HUES48 (cell line): Measurements from ENCODE around the gene DYNLRB1.

ENCODE experiments used
- H3K27ac ChIP-seq: one replicate; pipeline ENCODE4 v1.7.0; 2013; ENCODE audit warnings: low read depth, low read length, inconsistent platforms
- H3K27me3 ChIP-seq: 2 replicates; pipeline ENCODE4 v1.6.1; 2013; ENCODE audit warnings: mild to moderate bottlenecking, low read length; ENCODE audit not compliant: control insufficient read depth, insufficient read depth
- H3K36me3 ChIP-seq: 2 replicates; pipeline ENCODE4 v1.6.1; 2013; ENCODE audit warnings: low read length; ENCODE audit not compliant: control insufficient read depth, insufficient read depth
- H3K4me1 ChIP-seq: 2 replicates; pipeline ENCODE4 v1.6.1; 2013; ENCODE audit warnings: mild to moderate bottlenecking, low read length; ENCODE audit not compliant: control insufficient read depth, insufficient read depth
- H3K4me3 ChIP-seq: 2 replicates; pipeline ENCODE4 v1.5.1; 2013; ENCODE audit warnings: mild to moderate bottlenecking, low read depth, low read length
- H3K9ac ChIP-seq: 2 replicates; pipeline ENCODE4 v1.6.1; 2013; ENCODE audit warnings: mild to moderate bottlenecking, low read depth, low read length, moderate library complexity
- H3K9me3 ChIP-seq: 2 replicates; pipeline ENCODE4 v1.6.1; 2013; ENCODE audit warnings: low read length; ENCODE audit not compliant: control insufficient read depth, insufficient read depth

Gene DYNLRB1

DNA sequence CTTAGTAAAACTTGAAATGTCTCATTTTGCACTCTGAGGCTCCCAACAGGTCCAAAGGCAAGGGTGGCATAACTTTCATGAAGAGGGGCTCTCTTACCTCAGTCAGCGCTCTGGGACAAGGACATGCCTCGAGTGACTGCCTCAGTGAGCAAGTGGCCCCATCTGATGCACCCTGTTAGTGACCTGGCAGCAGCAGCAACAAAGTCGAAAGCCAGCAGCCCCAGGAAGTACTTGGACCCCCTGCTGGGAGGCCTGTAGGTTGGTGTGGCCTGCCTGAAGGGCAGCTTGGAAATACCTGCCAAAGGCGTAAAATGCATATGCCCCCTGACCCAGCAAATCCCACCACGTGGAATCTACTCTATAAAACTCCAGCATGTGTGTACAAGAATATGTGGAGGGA lies 55.5 kb downstream of the DYNLRB1 start:
- H3K4me1 ChIP-seq: peaks cover 10% of the 10 kb centered on the region
- no peaks in the 10 kb centered on the region for H3K27me3 ChIP-seq
- H3K27ac ChIP-seq: no peak overlapping the region
- H3K36me3 ChIP-seq: peaks cover 9% of the 10 kb centered on the region; the same call in 1 of the 2 replicates
- H3K9me3 ChIP-seq: no peaks in the 10 kb centered on the region
- no peak overlapping the region for H3K4me3 ChIP-seq
- no peak overlapping the region for H3K9ac ChIP-seq

DNA sequence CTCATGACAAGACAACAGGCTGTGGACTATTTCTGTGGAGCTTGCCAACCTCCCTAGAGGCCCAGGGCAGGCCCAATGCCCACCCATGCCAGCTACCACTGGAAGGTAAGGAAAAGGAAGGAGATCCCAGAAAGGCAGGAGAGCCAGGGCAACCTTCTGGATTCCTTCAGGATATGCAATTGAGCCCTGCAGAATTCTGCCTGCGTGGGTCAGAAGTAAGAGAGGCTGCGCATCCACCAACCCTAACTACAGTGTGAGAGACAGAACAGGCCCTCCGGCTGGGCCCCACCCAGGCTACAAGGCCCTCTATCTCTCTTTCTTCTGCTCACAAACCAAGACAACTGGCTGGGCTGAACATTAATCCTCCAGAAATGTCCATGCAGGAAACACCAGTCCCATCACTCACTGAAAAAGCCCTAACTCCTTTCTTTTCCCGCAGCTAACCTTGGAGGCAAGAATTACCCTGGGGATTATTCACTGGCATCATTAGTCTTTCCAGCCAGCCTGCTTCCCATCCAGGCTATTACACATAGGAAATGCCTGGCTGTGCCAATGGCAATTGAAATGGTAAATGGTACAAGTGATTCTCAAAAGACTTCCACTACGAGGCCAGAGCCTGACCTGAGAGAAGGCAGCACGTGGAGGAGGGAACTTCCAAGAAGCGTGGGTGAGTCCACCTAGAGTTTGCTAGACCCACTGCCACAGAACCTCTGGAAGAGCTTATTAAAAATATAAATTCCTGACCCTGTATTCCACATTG lies 57.5 kb downstream of the DYNLRB1 start:
- no peaks in the 10 kb centered on the region for H3K9me3 ChIP-seq
- no peaks in the 10 kb centered on the region for H3K27me3 ChIP-seq
- H3K36me3 ChIP-seq: peaks cover 9% of the 10 kb centered on the region; the same call in 1 of the 2 replicates
- no peak overlapping the region for H3K27ac ChIP-seq
- no peak overlapping the region for H3K9ac ChIP-seq
- no peak overlapping the region for H3K4me3 ChIP-seq
- H3K4me1 ChIP-seq: no peaks in the 10 kb centered on the region

- Histone ChIP-seq H3K27ac (no peak overlapping the region), H3K27me3 (no peaks in the 10 kb centered on the region), H3K4me3 (no peak overlapping the region), H3K36me3 (peaks cover 9% of the 10 kb centered on the region; the same call in 1 of the 2 replicates), H3K9ac (no peak overlapping the region), H3K9me3 (no peaks in the 10 kb centered on the region), H3K4me1 (no peaks in the 10 kb centered on the region)
These were observed 58.2 kb downstream of the DYNLRB1 start for GRCh38 chr20:34574426-34574825.

- Histone ChIP-seq H3K4me1 (no peaks in the 10 kb centered on the region), H3K9ac (no peak overlapping the region), H3K9me3 (no peaks in the 10 kb centered on the region), H3K27ac (no peak overlapping the region), H3K4me3 (no peak overlapping the region), H3K36me3 (peaks cover 5% of the 10 kb centered on the region; the same call in 1 of the 2 replicates), H3K27me3 (no peaks in the 10 kb centered on the region)
These were observed 58.6 kb downstream of the DYNLRB1 start for GRCh38 chr20:34574861-34575260.

- Histone ChIP-seq H3K27me3 (no peaks in the 10 kb centered on the region), H3K9me3 (no peaks in the 10 kb centered on the region), H3K4me1 (no peaks in the 10 kb centered on the region), H3K4me3 (no peak overlapping the region), H3K9ac (no peak overlapping the region), H3K36me3 (peaks cover 5% of the 10 kb centered on the region; the same call in 1 of the 2 replicates), H3K27ac (no peak overlapping the region)
These were observed 59.0 kb downstream of the DYNLRB1 start for GRCh38 chr20:34575271-34575670.

DNA sequence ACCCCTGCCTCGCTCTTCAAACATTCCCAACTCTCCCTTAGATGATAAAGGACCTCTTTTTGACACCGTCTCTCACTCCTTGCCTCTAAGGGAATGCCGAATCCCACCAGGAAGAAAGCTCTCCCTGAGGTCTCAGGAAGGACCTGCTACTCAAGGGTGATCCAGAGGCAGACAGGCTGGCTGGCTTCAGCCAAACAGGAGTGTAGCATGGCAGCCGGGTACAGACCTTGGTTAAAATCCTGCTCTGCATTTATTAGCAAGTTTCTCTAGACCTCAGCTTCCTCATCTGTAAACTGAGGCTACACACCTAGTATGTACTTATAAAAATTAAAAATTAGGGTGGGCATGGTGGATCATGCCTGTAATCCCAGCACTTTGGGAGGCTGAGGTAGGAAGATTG lies 59.5 kb downstream of the DYNLRB1 start:
- H3K27me3 ChIP-seq: no peaks in the 10 kb centered on the region
- H3K9ac ChIP-seq: no peak overlapping the region
- H3K9me3 ChIP-seq: no peaks in the 10 kb centered on the region
- no peaks in the 10 kb centered on the region for H3K4me1 ChIP-seq
- H3K27ac ChIP-seq: no peak overlapping the region
- peaks cover 6% of the 10 kb centered on the region for H3K36me3 ChIP-seq
- no peak overlapping the region for H3K4me3 ChIP-seq

GRCh38 chr20:34577061-34577460 lies 60.8 kb downstream of the DYNLRB1 start:
- Histone ChIP-seq H3K4me1 (no peaks in the 10 kb centered on the region), H3K36me3 (peaks cover 6% of the 10 kb centered on the region), H3K9ac (no peak overlapping the region)

GRCh38 chr20:34578025-34578424 lies 61.8 kb downstream of the DYNLRB1 start:
- H3K4me3 ChIP-seq: no peak overlapping the region
- no peaks in the 10 kb centered on the region for H3K9me3 ChIP-seq
- no peaks in the 10 kb centered on the region for H3K27me3 ChIP-seq
- no peaks in the 10 kb centered on the region for H3K4me1 ChIP-seq
- peaks cover 9% of the 10 kb centered on the region for H3K36me3 ChIP-seq
- H3K27ac ChIP-seq: no peak overlapping the region
- H3K9ac ChIP-seq: no peak overlapping the region

More at GRCh38 chr20:34577061-34577460, 60.8 kb downstream of the DYNLRB1 start:
- Histone ChIP-seq H3K4me3 (no peak overlapping the region), H3K27ac (no peak overlapping the region), H3K27me3 (no peaks in the 10 kb centered on the region), H3K9me3 (no peaks in the 10 kb centered on the region)

DNA sequence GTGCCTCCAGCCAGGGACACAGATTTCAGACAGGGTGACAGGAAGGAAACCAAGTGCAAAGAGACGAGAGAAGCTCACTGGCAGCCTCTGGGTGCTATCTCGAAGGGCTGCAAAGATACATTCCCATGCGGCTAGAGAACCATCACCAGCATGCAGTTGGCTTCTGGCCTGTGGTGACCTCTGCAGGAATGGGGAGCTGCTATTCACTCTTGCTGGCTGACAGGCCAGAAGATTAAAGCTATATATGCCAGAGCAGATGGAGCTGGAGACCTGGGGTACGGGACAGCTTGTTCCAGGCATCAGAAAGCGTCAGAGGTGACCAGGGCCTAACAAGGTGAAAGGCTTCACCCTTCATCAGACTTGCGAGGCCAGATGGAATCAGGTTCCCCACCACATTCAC lies 62.3 kb downstream of the DYNLRB1 start:
- no peaks in the 10 kb centered on the region for H3K27me3 ChIP-seq
- no peaks in the 10 kb centered on the region for H3K4me1 ChIP-seq
- H3K4me3 ChIP-seq: no peak overlapping the region
- H3K36me3 ChIP-seq: peaks cover 13% of the 10 kb centered on the region
- no peak overlapping the region for H3K27ac ChIP-seq
- no peaks in the 10 kb centered on the region for H3K9me3 ChIP-seq
- H3K9ac ChIP-seq: no peak overlapping the region

DNA sequence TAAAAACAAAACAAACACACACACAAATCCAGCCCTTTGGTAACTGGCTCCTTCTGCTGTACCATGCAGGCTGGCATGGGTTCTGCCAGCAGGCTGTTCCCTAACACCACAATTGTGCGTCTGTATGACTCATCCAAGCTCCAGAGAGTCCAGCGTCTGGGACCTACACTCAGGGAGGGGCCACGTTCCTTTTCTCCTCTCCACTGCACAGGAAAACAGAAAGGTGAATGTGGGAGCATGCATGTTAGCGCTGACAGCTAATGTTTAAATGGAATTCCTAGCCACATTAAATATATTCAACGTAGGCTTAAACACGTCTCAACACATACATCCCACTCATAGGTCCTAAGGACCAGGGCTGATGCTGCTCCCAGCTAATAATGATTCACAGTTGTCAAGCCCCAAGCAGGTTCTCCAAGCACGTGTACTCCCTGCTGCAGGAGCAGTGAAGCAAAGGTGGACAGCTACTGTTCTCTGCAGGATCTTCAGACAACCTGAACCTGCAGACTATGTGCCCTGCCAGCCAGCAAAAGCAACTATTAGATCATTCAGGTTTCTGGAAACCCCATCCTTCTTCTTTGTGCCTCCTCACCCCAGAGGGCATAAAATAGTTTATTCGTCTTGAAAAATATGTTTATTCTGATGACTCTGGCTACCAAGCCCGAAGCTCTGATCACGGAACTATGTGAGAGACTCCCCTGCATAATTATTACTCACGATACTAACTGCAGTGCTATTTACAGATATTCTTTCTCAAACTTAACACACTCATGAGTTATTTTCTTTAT lies 63.2 kb downstream of the DYNLRB1 start:
- Histone ChIP-seq H3K4me3 (no peak overlapping the region), H3K9ac (no peak overlapping the region), H3K9me3 (no peaks in the 10 kb centered on the region), H3K27me3 (no peaks in the 10 kb centered on the region), H3K27ac (no peak overlapping the region), H3K4me1 (no peaks in the 10 kb centered on the region), H3K36me3 (peaks cover 20% of the 10 kb centered on the region)
